HFFc6 (cell line): ENCODE data around the gene COX7B2. TPM values are rescaled to one million over a fixed set of nuclear protein-coding genes. Genes with fewer than 3 reads are reported as not detected.

Source experiments
- DNase-seq: peaks from one replicate; pipeline ENCODE4 v3.0.0-alpha.2; 2018
- H3K27ac Mint-ChIP-seq: 2 replicates; pipeline ENCODE4 v1.8.0; 2020; ENCODE audit warnings: mild to moderate bottlenecking, mixed read lengths
- H3K27me3 Mint-ChIP-seq: 2 replicates; pipeline ENCODE4 v1.8.0; 2021; ENCODE audit warnings: mild to moderate bottlenecking, moderate library complexity, mixed read lengths; ENCODE audit not compliant: insufficient read depth
- H3K36me3 Mint-ChIP-seq: 2 replicates; pipeline ENCODE4 v1.8.0; 2021; ENCODE audit warnings: low read depth, mixed read lengths
- H3K4me1 Mint-ChIP-seq: 2 replicates; pipeline ENCODE4 v1.8.0; 2020; ENCODE audit warnings: low read depth, mixed read lengths
- H3K4me3 Mint-ChIP-seq: 2 replicates; pipeline ENCODE4 v1.8.0; 2020; ENCODE audit warnings: mild to moderate bottlenecking, moderate library complexity, mixed read lengths
- H3K9me3 Mint-ChIP-seq: 2 replicates; pipeline ENCODE4 v1.8.0; 2020; ENCODE audit warnings: mild to moderate bottlenecking, mixed read lengths
- CTCF ChIP-seq: fragments of 200-600 bp; sonication (generic); IDR thresholded peaks from 2 replicates; pipeline ENCODE4 v1.5.0; 2021; ENCODE audit warnings: antibody characterized with exemption, mild to moderate bottlenecking
- total RNA-seq, 6 experiments: library from RNA; stranded (reverse); fragmentation: NEBNext Ultra II Directional; extraction: Animal tissue kit (Norgen Biotek cat#: 25700); gene quantifications; 2 replicates in 1 of 6; 3 replicates in 5 of 6; pipeline ENCODE4 v1.2.3, GENCODE V29; 2021

The COX7B2 gene
- total RNA-seq, 6 experiments from 2014 or later = not detected

- H3K27ac Mint-ChIP-seq = no peak overlapping the region
- no peaks in the 10 kb centered on the region for H3K4me1 Mint-ChIP-seq
- H3K4me3 Mint-ChIP-seq = no peak overlapping the region
- H3K27me3 Mint-ChIP-seq = no peaks in the 10 kb centered on the region
- TF ChIP-seq CTCF = no peak
- H3K9me3 Mint-ChIP-seq = peaks cover 9% of the 10 kb centered on the region
- no peak for DNase-seq
- peaks cover 9% of the 10 kb centered on the region; the same call in 1 of the 2 replicates for H3K36me3 Mint-ChIP-seq
Measured at GRCh38 chr4:46765465-46765864, 143.6 kb downstream of the COX7B2 start.

- DNase-seq = no peak
- no peak for TF ChIP-seq CTCF
- H3K27ac Mint-ChIP-seq = no peak overlapping the region
- no peak overlapping the region for H3K4me3 Mint-ChIP-seq
- H3K36me3 Mint-ChIP-seq = no peaks in the 10 kb centered on the region
- peaks cover 62% of the 10 kb centered on the region for H3K9me3 Mint-ChIP-seq
- no peaks in the 10 kb centered on the region; the same call in 1 of the 2 replicates for H3K27me3 Mint-ChIP-seq
- no peaks in the 10 kb centered on the region for H3K4me1 Mint-ChIP-seq
Measured at GRCh38 chr4:46730075-46730474, 179.0 kb downstream of the COX7B2 start.

GRCh38 chr4:46720055-46720454 is 189.0 kb downstream of the COX7B2 start:
- DNase-seq = no peak
- TF ChIP-seq CTCF = no peak
- Mint-ChIP-seq H3K36me3 (peaks cover 4% of the 10 kb centered on the region), H3K4me3 (no peak overlapping the region), H3K27ac (no peak overlapping the region), H3K4me1 (no peaks in the 10 kb centered on the region), H3K9me3 (peaks cover 36% of the 10 kb centered on the region), H3K27me3 (no peaks in the 10 kb centered on the region; the same call in 1 of the 2 replicates)

GRCh38 chr4:46717950-46718349 is 191.1 kb downstream of the COX7B2 start:
- H3K4me1 Mint-ChIP-seq = no peaks in the 10 kb centered on the region
- H3K4me3 Mint-ChIP-seq = no peak overlapping the region
- DNase-seq = no peak
- no peaks in the 10 kb centered on the region; the same call in 1 of the 2 replicates for H3K27me3 Mint-ChIP-seq
- no peak overlapping the region for H3K27ac Mint-ChIP-seq
- H3K9me3 Mint-ChIP-seq = peaks cover 22% of the 10 kb centered on the region
- no peak for TF ChIP-seq CTCF
- H3K36me3 Mint-ChIP-seq = no peaks in the 10 kb centered on the region

- H3K27ac Mint-ChIP-seq = no peak overlapping the region
- no peaks in the 10 kb centered on the region for H3K36me3 Mint-ChIP-seq
- H3K9me3 Mint-ChIP-seq = peaks cover 25% of the 10 kb centered on the region
- no peak for TF ChIP-seq CTCF
- DNase-seq = no peak
- H3K4me1 Mint-ChIP-seq = no peaks in the 10 kb centered on the region
- no peak overlapping the region for H3K4me3 Mint-ChIP-seq
- no peaks in the 10 kb centered on the region; the same call in 1 of the 2 replicates for H3K27me3 Mint-ChIP-seq
Measured at GRCh38 chr4:46715468-46715867, 193.6 kb downstream of the COX7B2 start.

GRCh38 chr4:46698891-46699290 is 210.2 kb downstream of the COX7B2 start:
- Mint-ChIP-seq H3K9me3 (peaks cover 31% of the 10 kb centered on the region), H3K4me1 (no peaks in the 10 kb centered on the region), H3K27ac (no peak overlapping the region), H3K4me3 (no peak overlapping the region), H3K27me3 (peaks cover 2% of the 10 kb centered on the region; the same call in 1 of the 2 replicates), H3K36me3 (no peaks in the 10 kb centered on the region)
- no peak for TF ChIP-seq CTCF
- DNase-seq = no peak
